Ramos (cell line): ENCODE results near the gene MFAP4.

Experiments
- in situ Hi-C: fragments of 300-500 bp; cut with MboI; formaldehyde crosslinking; loops from one replicate; pipeline ENCODE4 v1.14.3; 2022; ENCODE audit warnings: low sequenced_read_pairs; ENCODE audit not compliant: unreplicated experiment

The MFAP4 gene

GRCh38 chr17:19387921-19388521 lies 1.0 kb upstream of the MFAP4 start:
- in situ Hi-C loops: no loop called here

- in situ Hi-C loops: no loop called here
These were observed 700 bp downstream of the MFAP4 start for GRCh38 chr17:19386051-19386929.

GRCh38 chr17:19385521-19385983 lies 1.4 kb downstream of the MFAP4 start:
- in situ Hi-C loops: no loop called here

- in situ Hi-C loops: no loop called here
These were observed 2.1 kb downstream of the MFAP4 start for GRCh38 chr17:19384723-19385391.

- in situ Hi-C loops: no loop called here
These were observed 3.1 kb downstream of the MFAP4 start for GRCh38 chr17:19383681-19384470.

- in situ Hi-C loops: no loop called here
These were observed 4.2 kb downstream of the MFAP4 start for GRCh38 chr17:19382531-19383444.

- in situ Hi-C loops: no loop called here
These were observed 5.1 kb downstream of the MFAP4 start for GRCh38 chr17:19381741-19382444.

GRCh38 chr17:19381361-19381740 lies 5.6 kb downstream of the MFAP4 start:
- in situ Hi-C loops: no loop called here

GRCh38 chr17:19380481-19381301 lies 6.3 kb downstream of the MFAP4 start:
- in situ Hi-C loops: no loop called here

- in situ Hi-C loops: no loop called here
These were observed 7.5 kb downstream of the MFAP4 start for GRCh38 chr17:19379361-19380065.

- in situ Hi-C loops: no loop called here
These were observed 8.3 kb downstream of the MFAP4 start, which contains the start of gene MAPK7 for GRCh38 chr17:19378416-19379360. MAPK7 (plus strand) TSS chr17:19378498; CDS start chr17:19378901, 403 bp downstream.

GRCh38 chr17:19377602-19378415 lies 9.2 kb downstream of the MFAP4 start:
- in situ Hi-C loops: no loop called here

- in situ Hi-C loops: no loop called here
These were observed 10.2 kb downstream of the MFAP4 start for GRCh38 chr17:19376811-19377210.

- in situ Hi-C loops: no loop called here
These were observed 11.3 kb downstream of the MFAP4 start for GRCh38 chr17:19375732-19376131.

- in situ Hi-C loops: no loop called here
These were observed 12.9 kb downstream of the MFAP4 start for GRCh38 chr17:19374136-19374535.
